Measurements from ENCODE around the gene ANO4. TPM values are rescaled to one million over a fixed set of nuclear protein-coding genes. Genes with fewer than 3 reads are reported as not detected.
A peak's percentile ranks its signal among the peaks of the same experiment; 100 is the strongest.
"Not testable (repeated sequence)": the region's sequence is repeated elsewhere in the genome, so short reads cannot be mapped to it uniquely, and the experiment has no call there.

The ANO4 gene
- total RNA-seq, 1 donor from 2014 or later = 5.7 TPM

- Mint-ChIP-seq H3K27me3 (ENCODE audit: low read depth) (peaks cover 4% of the 10 kb centered on the region), H3K36me3 (no peaks in the 10 kb centered on the region), H3K4me3 (no peak overlapping the region), H3K27ac (peak overlapping the region; percentile 75), H3K9me3 (peaks cover 5% of the 10 kb centered on the region), H3K4me1 (peaks cover 26% of the 10 kb centered on the region)
- TF ChIP-seq CTCF (IDR thresholded peaks at IDR 0.05; ENCODE audit: unreplicated experiment) = no peak
- no peak for DNase-seq (ENCODE audit: low spot score in 2 of 2, unreplicated experiment in 2 of 2)
Measured at GRCh38 chr12:100986595-100987547, 192.3 kb downstream of the ANO4 start.

DNA sequence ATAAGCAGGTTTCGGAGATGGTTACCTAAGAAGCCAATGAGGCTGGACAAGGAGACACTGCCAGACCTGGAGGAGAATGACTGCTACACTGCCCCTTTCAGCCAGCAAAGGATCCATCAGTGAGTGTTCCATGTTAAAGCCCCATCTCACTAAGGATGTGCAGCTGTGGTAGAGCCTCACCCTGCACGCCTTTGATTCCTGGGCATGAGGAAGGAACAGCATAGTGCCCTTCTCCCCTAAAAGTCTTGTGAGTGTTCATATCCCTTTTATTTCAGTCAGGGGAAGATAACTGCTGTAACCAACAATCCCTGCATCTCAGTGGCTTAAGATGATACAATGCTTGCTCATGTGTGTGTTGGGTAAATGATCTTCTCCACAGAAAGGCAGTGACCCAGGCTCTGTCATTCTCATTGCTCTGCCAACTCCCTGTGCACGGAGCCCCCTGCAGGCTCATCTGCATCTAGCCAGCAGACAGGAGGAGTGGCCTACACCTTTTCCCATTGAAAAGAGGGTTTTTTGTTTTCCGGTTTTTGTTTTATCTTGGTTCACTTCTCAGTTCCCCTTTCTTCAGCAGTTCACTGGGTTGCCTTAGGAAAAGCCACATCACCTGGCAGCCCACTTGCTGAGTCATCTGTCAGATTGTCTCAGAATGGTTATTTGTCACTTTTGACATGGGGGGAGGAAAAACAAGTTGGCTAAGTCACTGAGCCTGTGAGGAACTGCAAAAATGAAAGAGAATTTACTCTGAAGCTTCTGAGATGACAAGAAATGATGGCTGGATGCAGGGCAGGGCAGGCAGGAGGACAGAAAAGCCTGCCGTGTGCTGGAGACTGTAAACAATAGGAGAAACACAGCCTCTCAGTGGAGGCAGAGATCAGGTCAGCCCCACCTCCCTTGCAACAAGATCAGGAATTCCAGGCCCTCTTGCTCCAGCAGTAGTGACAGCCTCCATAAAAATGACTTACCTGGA, 193.3 kb downstream of the ANO4 start:
- Mint-ChIP-seq H3K36me3 (no peaks in the 10 kb centered on the region), H3K9me3 (peaks cover 5% of the 10 kb centered on the region), H3K27ac (peak overlapping the region; percentile 75), H3K4me1 (peaks cover 26% of the 10 kb centered on the region), H3K4me3 (no peak overlapping the region), H3K27me3 (ENCODE audit: low read depth) (peaks cover 3% of the 10 kb centered on the region)
- no peak for DNase-seq (ENCODE audit: low spot score in 2 of 2, unreplicated experiment in 2 of 2)
- no peak for TF ChIP-seq CTCF (IDR thresholded peaks at IDR 0.05; ENCODE audit: unreplicated experiment)

GRCh38 chr12:100989509-100989908, 194.9 kb downstream of the ANO4 start:
- H3K36me3 Mint-ChIP-seq; H3K27ac Mint-ChIP-seq; H3K9me3 Mint-ChIP-seq; H3K4me3 Mint-ChIP-seq; H3K27me3 Mint-ChIP-seq (ENCODE audit: low read depth); DNase-seq (ENCODE audit: low spot score in 2 of 2, unreplicated experiment in 2 of 2): not testable (repeated sequence)
- peaks cover 26% of the 10 kb centered on the region for H3K4me1 Mint-ChIP-seq

DNA sequence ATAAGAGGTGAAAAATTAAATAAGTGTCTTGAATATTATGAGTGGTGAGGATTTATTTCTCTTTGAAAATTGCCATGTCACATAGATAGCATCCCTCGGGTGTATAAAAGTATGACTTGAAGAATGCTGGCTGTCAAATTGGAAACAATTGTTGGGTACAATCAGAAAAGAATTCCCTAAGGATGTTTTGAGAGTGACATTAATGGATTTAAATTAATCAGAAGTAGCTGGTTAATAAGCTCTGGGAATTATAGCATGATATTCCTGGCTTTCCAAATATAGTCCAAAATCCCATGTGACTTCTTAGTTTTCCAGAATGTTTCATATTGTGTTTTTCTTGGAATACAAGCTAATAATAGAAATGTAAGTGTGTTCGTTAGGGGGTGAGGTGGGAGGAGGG, 196.5 kb downstream of the ANO4 start:
- no peak for DNase-seq (ENCODE audit: low spot score in 2 of 2, unreplicated experiment in 2 of 2)
- Mint-ChIP-seq H3K9me3 (peaks cover 5% of the 10 kb centered on the region), H3K4me3 (no peak overlapping the region), H3K4me1 (peaks cover 22% of the 10 kb centered on the region), H3K27ac (no peak overlapping the region), H3K36me3 (no peaks in the 10 kb centered on the region), H3K27me3 (ENCODE audit: low read depth) (no peaks in the 10 kb centered on the region)
- no peak for TF ChIP-seq CTCF (IDR thresholded peaks at IDR 0.05; ENCODE audit: unreplicated experiment)

DNA sequence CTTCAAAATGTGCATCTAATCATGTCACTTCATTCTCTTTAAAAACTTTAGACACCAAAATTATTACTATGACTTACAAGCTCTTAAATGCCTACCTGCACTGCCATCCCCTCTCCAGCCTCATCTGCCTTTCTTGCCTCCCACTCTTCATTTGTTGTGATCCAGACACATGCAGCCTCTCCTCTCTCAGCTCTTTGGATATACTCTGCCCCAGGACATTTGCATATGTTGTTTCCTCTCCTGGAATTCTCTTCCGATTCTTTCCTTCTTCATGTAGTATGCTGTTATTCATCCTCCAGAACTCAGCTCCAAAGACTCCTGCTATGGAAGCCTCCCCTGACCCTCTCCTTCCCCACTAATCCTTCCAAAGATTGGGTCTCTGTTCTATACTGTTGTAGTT, 197.6 kb downstream of the ANO4 start:
- Mint-ChIP-seq H3K27ac (no peak overlapping the region), H3K9me3 (peaks cover 5% of the 10 kb centered on the region), H3K4me3 (no peak overlapping the region), H3K27me3 (ENCODE audit: low read depth) (no peaks in the 10 kb centered on the region), H3K36me3 (no peaks in the 10 kb centered on the region), H3K4me1 (peaks cover 15% of the 10 kb centered on the region)
- no peak for DNase-seq (ENCODE audit: low spot score in 2 of 2, unreplicated experiment in 2 of 2)
- TF ChIP-seq CTCF (IDR thresholded peaks at IDR 0.05; ENCODE audit: unreplicated experiment) = no peak

All from mesothelial cell of epicardium (in vitro differentiated cells).